Endothelial cell (in vitro differentiated cells): ENCODE measurements around the gene SFTPD. TPM values are rescaled to one million over a fixed set of nuclear protein-coding genes. Genes with fewer than 3 reads are reported as not detected.
"Not testable (repeated sequence)": the region's sequence is repeated elsewhere in the genome, so short reads cannot be mapped to it uniquely, and the experiment has no call there.

Source experiments
- DNase-seq: peaks from one replicate; pipeline ENCODE4 v3.0.0; 2021; ENCODE audit warnings: low spot score
- H3K27ac Mint-ChIP-seq: one replicate; pipeline ENCODE4 v1.8.0; 2021; ENCODE audit warnings: mixed read lengths, inconsistent platforms; ENCODE audit not compliant: unreplicated experiment
- H3K27me3 Mint-ChIP-seq: one replicate; pipeline ENCODE4 v1.8.0; 2021; ENCODE audit warnings: mild to moderate bottlenecking, moderate library complexity, mixed read lengths, inconsistent platforms; ENCODE audit not compliant: unreplicated experiment
- H3K36me3 Mint-ChIP-seq: one replicate; pipeline ENCODE4 v1.8.0; 2021; ENCODE audit warnings: mild to moderate bottlenecking, low read depth, mixed read lengths, inconsistent platforms; ENCODE audit not compliant: unreplicated experiment
- H3K4me1 Mint-ChIP-seq: one replicate; pipeline ENCODE4 v1.8.0; 2021; ENCODE audit warnings: mild to moderate bottlenecking, mixed read lengths, inconsistent platforms; ENCODE audit not compliant: unreplicated experiment
- H3K4me3 Mint-ChIP-seq: one replicate; pipeline ENCODE4 v1.8.0; 2021; ENCODE audit warnings: mild to moderate bottlenecking, mixed read lengths, inconsistent platforms; ENCODE audit not compliant: unreplicated experiment
- H3K9me3 Mint-ChIP-seq: one replicate; pipeline ENCODE4 v1.8.0; 2021; ENCODE audit warnings: mixed read lengths, inconsistent platforms; ENCODE audit not compliant: unreplicated experiment
- total RNA-seq: library from RNA; stranded (reverse); fragmentation: NEBNext Ultra II Directional; extraction: Animal tissue kit (Norgen Biotek cat#: 25700); gene quantifications from one replicate; pipeline ENCODE4 v1.2.1, GENCODE V29; 2021; ENCODE audit not compliant: unreplicated experiment
- TF ChIP-seq, protein P1 (sequence below): fragments of 200-600 bp; sonication (generic); IDR thresholded peaks from one replicate; pipeline ENCODE4 v1.5.0; 2021; ENCODE audit warnings: antibody characterized with exemption; ENCODE audit not compliant: unreplicated experiment

SFTPD gene
- total RNA-seq, 1 donor from 2014 or later, result 0.31 TPM

DNA sequence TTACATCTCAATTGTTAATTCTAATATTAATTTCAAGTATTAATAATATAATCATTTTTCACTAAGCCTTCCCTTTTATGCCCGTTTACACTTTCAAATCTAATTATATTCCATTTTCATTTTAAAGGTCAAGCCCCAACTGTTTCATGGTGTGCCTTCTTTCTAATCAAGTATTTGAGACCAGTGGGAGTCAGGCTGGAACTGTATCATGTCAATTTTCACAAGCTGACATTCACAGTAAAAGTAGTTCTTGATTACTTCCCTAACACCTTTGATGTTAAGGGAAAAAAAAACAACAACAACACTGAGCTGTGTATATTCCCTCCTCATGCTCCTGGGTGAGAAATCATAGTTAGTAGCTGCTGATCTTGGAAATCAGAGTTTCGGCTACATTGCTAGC, 38.1 kb downstream of the SFTPD start:
- peaks cover 24% of the 10 kb centered on the region for H3K36me3 Mint-ChIP-seq
- TF ChIP-seq, protein P1, sequence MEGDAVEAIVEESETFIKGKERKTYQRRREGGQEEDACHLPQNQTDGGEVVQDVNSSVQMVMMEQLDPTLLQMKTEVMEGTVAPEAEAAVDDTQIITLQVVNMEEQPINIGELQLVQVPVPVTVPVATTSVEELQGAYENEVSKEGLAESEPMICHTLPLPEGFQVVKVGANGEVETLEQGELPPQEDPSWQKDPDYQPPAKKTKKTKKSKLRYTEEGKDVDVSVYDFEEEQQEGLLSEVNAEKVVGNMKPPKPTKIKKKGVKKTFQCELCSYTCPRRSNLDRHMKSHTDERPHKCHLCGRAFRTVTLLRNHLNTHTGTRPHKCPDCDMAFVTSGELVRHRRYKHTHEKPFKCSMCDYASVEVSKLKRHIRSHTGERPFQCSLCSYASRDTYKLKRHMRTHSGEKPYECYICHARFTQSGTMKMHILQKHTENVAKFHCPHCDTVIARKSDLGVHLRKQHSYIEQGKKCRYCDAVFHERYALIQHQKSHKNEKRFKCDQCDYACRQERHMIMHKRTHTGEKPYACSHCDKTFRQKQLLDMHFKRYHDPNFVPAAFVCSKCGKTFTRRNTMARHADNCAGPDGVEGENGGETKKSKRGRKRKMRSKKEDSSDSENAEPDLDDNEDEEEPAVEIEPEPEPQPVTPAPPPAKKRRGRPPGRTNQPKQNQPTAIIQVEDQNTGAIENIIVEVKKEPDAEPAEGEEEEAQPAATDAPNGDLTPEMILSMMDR, result no peak
- peak overlapping the region; percentile 72 for H3K27ac Mint-ChIP-seq
- DNase-seq, result no peak
- H3K4me3 Mint-ChIP-seq, result no peak overlapping the region
- H3K9me3 Mint-ChIP-seq, result no peaks in the 10 kb centered on the region
- peaks cover 3% of the 10 kb centered on the region for H3K27me3 Mint-ChIP-seq
- peaks cover 47% of the 10 kb centered on the region for H3K4me1 Mint-ChIP-seq

DNA sequence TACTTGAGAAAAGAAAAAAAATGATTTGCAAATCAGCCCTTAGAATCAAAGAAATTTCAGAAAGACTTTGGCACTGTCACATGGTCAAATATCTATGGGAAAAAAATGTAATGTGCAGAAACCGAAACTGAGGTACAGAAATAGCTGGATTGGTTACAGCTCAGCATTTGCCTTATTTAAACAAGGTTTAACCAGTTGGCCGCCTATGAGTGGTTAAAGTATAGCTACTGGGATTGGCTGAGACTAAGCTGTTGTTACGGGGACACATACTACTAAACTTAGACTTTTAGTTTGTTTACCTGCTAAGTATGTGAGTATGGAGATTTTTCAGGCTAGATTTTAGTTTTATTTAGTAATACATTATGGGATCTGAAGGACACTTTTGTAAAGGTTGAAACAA, 38.6 kb downstream of the SFTPD start:
- no peak for DNase-seq
- Mint-ChIP-seq H3K27me3 (peaks cover 1% of the 10 kb centered on the region), H3K27ac (no peak overlapping the region), H3K36me3 (peaks cover 24% of the 10 kb centered on the region), H3K4me1 (peaks cover 51% of the 10 kb centered on the region), H3K4me3 (no peak overlapping the region), H3K9me3 (no peaks in the 10 kb centered on the region)
- TF ChIP-seq, protein P1, result no peak

DNA sequence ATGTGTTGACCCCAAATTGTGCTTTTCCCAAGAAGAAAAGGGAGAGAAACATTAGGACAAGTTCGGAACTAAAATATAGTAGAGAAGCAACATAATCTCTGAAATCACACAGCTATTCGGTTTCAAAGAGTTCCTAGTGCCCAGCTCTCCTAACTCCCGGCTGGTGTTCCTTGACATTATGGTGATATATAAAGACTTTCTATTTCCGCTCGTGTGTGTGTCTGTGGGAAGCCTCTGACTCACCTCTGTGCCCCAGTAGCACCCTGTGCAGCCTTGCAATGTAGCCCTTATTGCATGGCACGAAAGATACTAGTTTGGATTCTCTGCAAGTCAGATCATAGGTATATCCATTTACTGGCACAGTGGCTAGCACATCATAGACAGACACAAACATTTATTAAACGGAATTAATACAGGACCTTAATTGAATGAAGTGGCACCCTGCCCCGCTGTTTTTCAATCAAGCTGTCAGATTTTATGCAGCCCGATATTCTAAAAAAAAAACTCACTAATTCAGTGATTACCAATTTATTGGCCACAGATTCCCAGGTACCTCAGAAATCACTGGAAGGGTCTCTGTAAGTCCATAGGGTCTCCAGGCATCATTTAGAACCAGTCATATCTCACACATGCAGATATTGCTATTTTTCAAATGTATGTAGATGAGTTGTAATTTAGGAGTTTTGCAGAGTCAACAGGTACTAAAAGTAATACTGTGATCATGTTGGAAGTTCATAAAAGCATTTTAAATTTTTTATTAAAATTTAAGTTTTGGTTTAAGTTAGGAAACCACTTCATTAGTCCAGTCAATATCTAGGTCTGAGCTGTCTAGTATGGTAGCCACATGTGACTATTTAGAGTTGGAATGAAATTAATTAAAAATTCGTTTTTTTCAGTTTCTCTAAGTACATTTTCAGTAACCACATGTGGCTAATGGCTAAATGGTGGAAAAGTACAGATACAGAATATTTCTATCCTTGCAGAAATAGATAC, 43.3 kb downstream of the SFTPD start:
- H3K9me3 Mint-ChIP-seq, result no peaks in the 10 kb centered on the region
- peak overlapping the region; percentile 99 for H3K27ac Mint-ChIP-seq
- no peak for DNase-seq
- peak overlapping the region; percentile 100 for H3K4me3 Mint-ChIP-seq
- H3K36me3 Mint-ChIP-seq, result peaks cover 17% of the 10 kb centered on the region
- peaks cover 49% of the 10 kb centered on the region for H3K4me1 Mint-ChIP-seq
- TF ChIP-seq, protein P1, result no peak
- peaks cover 11% of the 10 kb centered on the region for H3K27me3 Mint-ChIP-seq

DNA sequence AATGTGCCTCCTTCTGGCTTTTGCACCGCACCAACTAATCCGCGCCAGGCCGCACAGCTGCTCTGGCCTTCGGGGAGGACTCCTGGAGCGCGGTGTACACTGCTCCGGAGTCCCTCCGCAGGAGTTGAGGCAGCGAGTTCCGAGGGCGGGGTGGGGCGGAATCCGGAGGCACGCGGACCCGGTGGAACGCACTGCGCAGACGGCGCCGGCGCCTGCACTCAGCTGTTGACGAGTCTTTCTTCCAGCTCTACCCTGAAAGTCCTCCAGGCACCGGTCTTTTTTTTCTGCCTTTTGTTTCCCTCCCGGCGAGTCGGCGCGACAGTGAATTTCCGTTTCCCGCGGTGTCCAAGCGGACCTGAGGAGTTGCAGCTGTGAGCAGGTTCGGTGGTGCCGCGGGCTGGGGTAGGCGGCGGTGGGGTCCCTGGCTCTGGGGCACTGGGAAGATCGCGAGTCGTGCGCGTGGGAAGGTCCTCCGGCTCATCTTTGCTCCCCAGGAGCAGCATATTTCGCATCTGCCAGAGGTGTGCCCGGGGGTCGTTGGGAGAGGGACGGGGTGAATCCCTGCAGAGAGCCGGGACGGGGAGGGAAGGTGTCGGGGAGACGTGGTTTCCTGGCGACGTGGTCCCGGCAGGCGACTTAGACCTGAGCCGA, 44.1 kb downstream of the SFTPD start:
- H3K36me3 Mint-ChIP-seq, result peaks cover 17% of the 10 kb centered on the region
- H3K4me3 Mint-ChIP-seq, result peak overlapping the region; percentile 100
- H3K27me3 Mint-ChIP-seq, result peaks cover 11% of the 10 kb centered on the region
- H3K4me1 Mint-ChIP-seq, result peaks cover 42% of the 10 kb centered on the region
- peak; percentile 80 for DNase-seq
- peak overlapping the region; percentile 99 for H3K27ac Mint-ChIP-seq
- TF ChIP-seq, protein P1, result no peak
- H3K9me3 Mint-ChIP-seq, result no peaks in the 10 kb centered on the region

DNA sequence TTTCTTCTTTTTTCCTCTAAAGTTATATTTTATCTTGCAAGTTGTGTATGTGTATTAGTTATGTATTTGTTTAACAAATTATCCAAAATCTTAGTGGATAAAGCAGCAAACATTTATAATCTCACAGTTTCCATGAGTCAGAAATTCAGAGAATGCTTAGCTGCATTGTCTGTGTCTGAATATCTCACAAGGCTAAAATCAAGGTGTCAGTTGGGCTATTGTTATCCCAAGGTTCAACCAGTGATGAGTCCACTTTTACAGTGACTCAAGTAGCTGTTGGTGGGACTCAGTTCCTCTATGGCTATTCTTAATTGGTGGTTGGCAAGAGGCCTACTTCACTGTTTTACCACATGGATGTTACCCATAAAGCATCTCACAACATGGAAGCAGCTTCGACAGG, 47.3 kb downstream of the SFTPD start:
- not testable (repeated sequence) for H3K9me3 Mint-ChIP-seq, H3K4me3 Mint-ChIP-seq, DNase-seq, H3K27ac Mint-ChIP-seq, H3K36me3 Mint-ChIP-seq
- Mint-ChIP-seq H3K27me3 (peaks cover 11% of the 10 kb centered on the region), H3K4me1 (peaks cover 22% of the 10 kb centered on the region)
